Activated CD8-positive, alpha-beta memory T cell treated with anti-CD3 and anti-CD28 coated beads for 1 hour (primary cell): ENCODE data around the gene MTCP1.

Experiments
- DNase-seq, 2 donors: peaks; one replicate each; pipeline ENCODE4 v3.0.0-alpha.2; 2020; ENCODE audit warnings: low read depth in 1 of 2; ENCODE audit errors: extremely low read depth in 1 of 2

MTCP1 gene

GRCh38 chrX:155070975-155071693, at the start of gene MTCP1, which contains the start of the genes BRCC3 and CMC4:
TSS of gene MTCP1 (minus strand) at chrX:155071136. CDS start at chrX:155066010, 5,126 bp downstream.
TSS of gene BRCC3 (plus strand) at chrX:155071508. CDS start at chrX:155071528, 20 bp downstream.
TSS of gene CMC4 (minus strand) at chrX:155071136. CDS start at chrX:155064023, 7,113 bp downstream.
- peak in 1 of 2 donors; percentile 60 for DNase-seq

GRCh38 chrX:155115174-155115819, 44.4 kb upstream of the MTCP1 start:
- no peak for DNase-seq

GRCh38 chrX:155113097-155113496, 42.2 kb upstream of the MTCP1 start:
- DNase-seq: no peak

GRCh38 chrX:155112171-155112570, 41.2 kb upstream of the MTCP1 start:
- no peak for DNase-seq

GRCh38 chrX:155108427-155108826, 37.5 kb upstream of the MTCP1 start:
- DNase-seq: no peak

GRCh38 chrX:155105919-155106318, 35.0 kb upstream of the MTCP1 start:
- no peak for DNase-seq

GRCh38 chrX:155094468-155095061, 23.6 kb upstream of the MTCP1 start:
- no peak for DNase-seq

- no peak for DNase-seq
Measured at GRCh38 chrX:155086961-155087735, 16.2 kb upstream of the MTCP1 start.

- peak in 1 of 2 donors; percentile 14 for DNase-seq
Measured at GRCh38 chrX:155086202-155086840, 15.4 kb upstream of the MTCP1 start.

GRCh38 chrX:155071694-155072280, 851 bp upstream of the MTCP1 start:
- no peak for DNase-seq

GRCh38 chrX:155070663-155070974, 317 bp downstream of the MTCP1 start:
- DNase-seq: no peak

- no peak for DNase-seq
Measured at GRCh38 chrX:155070038-155070437, 898 bp downstream of the MTCP1 start.

GRCh38 chrX:155069414-155069813, 1.5 kb downstream of the MTCP1 start:
- DNase-seq: no peak

- no peak for DNase-seq
Measured at GRCh38 chrX:155068165-155068564, 2.8 kb downstream of the MTCP1 start.

GRCh38 chrX:155065035-155065734, 5.8 kb downstream of the MTCP1 start:
- DNase-seq: no peak

- no peak for DNase-seq
Measured at GRCh38 chrX:155061760-155062159, 9.2 kb downstream of the MTCP1 start.

- peak in 1 of 2 donors; percentile 19 for DNase-seq
Measured at GRCh38 chrX:155056877-155057792, 13.8 kb downstream of the MTCP1 start.

- DNase-seq: no peak
Measured at GRCh38 chrX:155056471-155056870, 14.5 kb downstream of the MTCP1 start.

- DNase-seq: no peak
Measured at GRCh38 chrX:155055494-155055893, 15.4 kb downstream of the MTCP1 start.
